HG02610 (cell line): Measurements from ENCODE around the gene CCDC60.

Experiments used
- ATAC-seq: cut with Tn5 transposase; IDR thresholded peaks from one replicate; pipeline ENCODE4 v1.9.1; 2021; ENCODE audit warnings: mild to moderate bottlenecking, moderate library complexity; ENCODE audit not compliant: unreplicated experiment

CCDC60 gene

GRCh38 chr12:119501052-119501451, 166.5 kb downstream of the CCDC60 start:
- no peak for ATAC-seq

DNA sequence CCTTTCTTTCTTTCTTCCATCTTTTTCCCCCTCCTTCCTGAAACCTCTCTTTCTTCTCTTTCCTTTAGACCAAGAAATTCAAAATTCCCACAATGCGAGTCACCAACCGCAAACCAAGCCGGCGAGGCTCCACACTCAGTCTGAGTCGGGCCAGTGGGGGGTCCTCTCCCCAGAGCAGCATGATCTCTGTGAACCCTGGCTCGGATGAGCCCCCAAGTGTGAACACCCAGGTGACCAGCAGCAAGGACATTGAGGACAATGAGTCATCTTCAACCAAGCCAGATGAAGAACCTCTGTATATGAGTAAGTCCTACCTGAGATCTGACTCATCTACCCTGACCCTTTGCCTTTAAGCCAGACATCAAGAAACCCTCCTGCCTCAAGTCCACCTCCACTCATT, 170.5 kb downstream of the CCDC60 start:
- ATAC-seq: no peak

- ATAC-seq: no peak
Measured at GRCh38 chr12:119512772-119513497, 178.4 kb downstream of the CCDC60 start.

DNA sequence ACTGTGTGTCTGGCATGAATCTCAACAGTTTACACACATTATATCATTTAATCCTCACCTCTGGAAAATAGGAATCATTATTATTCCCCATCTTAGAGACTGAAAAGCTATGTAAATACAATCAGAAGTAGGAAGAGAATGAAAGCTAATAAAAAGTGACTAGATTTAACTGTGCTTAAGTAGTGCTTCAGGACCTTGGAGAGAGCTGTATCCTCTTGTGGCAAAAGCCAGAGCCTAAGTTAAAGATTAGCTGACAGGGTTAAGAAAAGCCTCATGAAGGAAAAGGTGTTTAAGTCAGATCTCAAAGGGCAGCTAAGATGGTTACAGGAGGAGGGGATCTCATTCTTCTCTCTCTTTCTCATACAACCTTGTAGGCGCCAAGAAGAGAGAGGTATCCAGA, 193.7 kb downstream of the CCDC60 start:
- no peak for ATAC-seq

- no peak for ATAC-seq
Measured at GRCh38 chr12:119540476-119540875, 205.9 kb downstream of the CCDC60 start.

- no peak for ATAC-seq
Measured at GRCh38 chr12:119544765-119545625, 210.5 kb downstream of the CCDC60 start.

GRCh38 chr12:119546340-119546739, 211.8 kb downstream of the CCDC60 start:
- ATAC-seq: no peak

DNA sequence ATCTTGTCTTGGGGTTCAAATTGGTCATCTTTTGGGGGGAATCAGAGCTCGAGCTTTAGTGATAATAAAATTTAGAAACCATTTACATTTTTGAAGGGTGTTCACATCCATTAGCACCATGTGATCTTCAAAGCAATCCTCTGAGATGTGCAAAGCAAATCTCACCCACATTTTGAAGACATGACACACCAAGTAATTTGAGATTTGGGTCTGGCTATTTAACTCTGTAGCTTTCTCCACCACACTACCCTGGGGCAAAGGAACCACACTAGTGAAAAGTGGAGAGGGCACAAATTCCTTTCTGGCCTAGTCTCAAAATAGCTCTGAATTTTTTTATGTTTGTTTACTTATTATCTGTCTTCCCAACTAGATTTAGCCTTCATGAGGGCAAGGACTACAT, 212.5 kb downstream of the CCDC60 start:
- ATAC-seq: no peak

DNA sequence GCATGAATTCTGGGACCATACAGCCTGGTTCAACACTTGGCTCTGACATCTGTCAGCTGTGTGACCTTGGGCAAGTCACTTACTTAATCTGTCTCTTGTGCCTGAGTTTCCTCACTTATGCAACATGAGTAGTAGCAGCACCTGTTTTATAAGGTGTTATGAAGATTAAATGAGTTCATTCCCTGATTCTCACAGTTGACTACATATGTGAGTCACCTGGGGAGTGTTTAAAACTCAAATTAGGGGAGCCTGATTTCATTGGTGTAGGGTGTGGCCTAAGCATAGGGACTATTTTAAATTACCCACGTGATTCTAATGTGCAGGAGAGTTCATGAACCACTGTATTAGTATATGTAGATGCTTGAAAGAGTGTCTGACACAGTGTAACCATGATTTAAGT, 222.3 kb downstream of the CCDC60 start:
- no peak for ATAC-seq

DNA sequence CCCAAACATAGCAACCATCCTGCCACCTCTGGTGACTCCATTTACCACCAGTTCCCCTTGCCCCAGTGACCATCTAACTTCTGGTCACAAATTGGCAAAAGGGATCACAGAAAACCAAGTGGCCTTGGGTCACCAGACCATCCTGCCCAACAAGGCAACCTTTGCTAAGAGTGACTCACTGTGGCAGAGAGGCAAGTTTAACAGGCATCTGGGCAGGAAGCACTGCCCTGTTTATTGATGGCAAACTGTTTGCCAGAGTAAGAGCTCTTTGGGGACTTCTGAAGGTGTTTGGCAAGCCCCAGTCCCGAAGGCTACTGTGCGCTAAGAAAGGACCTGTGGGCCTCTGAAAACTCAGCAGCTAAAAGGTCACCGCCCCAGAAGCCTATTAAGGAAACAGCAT, 230.9 kb downstream of the CCDC60 start:
- no peak for ATAC-seq

DNA sequence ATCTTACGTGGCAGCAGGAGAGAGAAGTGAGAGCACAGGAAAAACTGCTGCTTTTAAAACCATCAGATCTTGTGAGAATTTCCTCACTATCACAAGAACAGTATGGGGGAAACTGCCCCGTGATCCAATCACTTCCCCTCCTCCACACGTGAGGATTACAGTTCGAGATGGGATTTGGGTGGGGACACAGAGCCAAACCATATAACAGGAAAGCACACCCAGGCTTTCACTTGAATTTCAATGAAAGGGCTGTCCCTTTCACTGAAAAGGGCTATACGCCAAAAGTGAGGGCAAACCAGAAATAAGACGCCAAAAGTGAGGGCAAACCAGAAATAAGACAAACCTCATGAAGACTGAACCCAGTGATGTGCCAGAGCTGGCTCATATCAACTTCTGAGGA, 236.2 kb downstream of the CCDC60 start:
- ATAC-seq: no peak

GRCh38 chr12:119573086-119573485, 238.6 kb downstream of the CCDC60 start:
- ATAC-seq: no peak

DNA sequence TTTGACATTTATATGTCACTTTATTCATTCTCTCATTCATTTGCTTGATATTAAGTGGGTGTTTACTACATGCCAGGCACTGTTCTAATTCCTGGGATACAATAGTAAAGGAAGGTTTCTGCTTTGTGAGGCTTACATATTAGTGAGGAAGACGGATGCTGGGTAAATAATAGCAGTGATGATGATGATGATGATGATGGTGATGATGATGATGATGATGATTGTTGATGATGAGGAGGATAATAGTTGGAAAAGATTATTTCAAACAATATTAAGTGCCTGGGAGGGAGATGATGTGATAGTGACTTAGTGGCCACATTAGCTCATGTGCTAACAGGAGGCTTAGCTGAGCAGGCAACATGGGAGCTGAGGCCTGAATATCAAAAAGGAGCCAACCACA, 239.7 kb downstream of the CCDC60 start:
- no peak for ATAC-seq

DNA sequence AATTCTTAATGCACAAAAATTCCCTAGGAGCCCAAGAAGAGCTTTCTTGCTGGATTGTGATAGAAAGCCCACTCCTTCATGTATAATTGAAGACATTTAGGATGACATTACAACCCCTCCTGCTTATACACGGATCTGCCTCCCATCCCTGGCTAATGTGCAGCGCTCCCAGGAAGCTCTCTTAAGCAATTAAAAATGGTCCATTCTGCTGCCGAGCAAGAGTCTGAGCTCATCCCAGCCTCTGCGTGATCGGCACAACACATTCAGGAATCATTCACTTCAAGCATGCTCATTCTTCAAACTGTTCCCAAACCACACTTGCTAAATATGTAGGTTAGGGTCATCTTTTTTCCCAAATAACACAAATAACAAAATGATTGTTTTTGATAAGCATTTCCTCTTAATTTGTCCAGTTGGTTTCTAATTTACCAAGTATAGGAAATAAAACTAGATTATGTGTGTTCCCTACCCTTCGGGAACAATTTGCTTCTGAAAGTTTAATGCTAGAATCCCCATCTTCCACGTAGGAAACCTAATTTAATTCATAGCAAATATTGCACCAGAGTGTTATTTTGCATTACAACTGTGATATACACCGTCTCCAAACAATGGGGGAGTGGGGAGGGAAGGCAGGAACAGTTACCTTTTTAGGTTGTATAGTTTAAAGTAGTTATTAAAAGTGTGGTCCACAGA, 241.7 kb downstream of the CCDC60 start:
- ATAC-seq: no peak

GRCh38 chr12:119576915-119577314, 242.4 kb downstream of the CCDC60 start:
- no peak for ATAC-seq

- ATAC-seq: no peak
Measured at GRCh38 chr12:119578112-119578511, 243.6 kb downstream of the CCDC60 start.

DNA sequence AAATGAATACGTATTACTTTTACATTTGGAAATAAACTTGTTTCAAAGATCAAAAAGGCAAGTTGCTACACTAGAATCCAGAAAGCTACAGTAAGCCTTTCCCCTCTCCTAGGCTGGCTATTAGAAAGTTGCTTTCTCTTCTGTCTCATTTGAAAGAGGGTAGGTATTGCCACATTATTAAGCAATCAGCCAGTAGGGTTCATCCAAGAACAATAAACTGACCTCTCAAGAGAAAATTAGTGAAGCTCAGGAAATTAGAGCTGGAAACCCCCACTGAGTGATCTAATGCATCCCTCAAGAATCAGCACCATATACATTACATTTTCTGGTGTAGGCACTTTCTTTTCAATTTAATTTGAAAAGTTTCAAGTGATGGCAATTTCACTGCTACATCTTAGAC, 254.6 kb downstream of the CCDC60 start:
- no peak for ATAC-seq

DNA sequence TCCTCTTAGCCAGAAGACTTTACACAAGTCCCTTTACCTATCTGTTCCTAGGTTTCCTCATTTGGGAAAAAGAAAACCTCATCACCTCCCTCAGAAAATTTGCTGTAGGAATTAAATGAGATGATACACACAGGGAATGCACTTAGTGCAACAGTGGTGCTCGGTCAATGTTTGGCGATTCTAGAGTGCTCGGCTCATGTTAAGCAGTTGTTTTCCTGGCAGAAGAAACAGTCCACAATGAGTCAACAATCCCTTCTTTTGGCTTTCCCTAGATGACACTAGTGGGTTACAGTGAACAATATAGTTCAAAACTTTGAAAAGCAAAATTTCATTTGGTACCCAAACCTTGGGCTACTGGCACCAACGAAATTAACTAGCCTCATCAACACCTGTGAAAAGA, 255.1 kb downstream of the CCDC60 start:
- no peak for ATAC-seq
